GM12878 (cell line): ENCODE data around the gene TRH. TPM values are rescaled to one million over a fixed set of nuclear protein-coding genes. Genes with fewer than 3 reads are reported as not detected.

Source experiments
- ATAC-seq: fragments of 200-7000 bp; cut with Tn5 transposase; 3 replicates; pipeline ENCODE4 v1.9.1; 2020; ENCODE audit warnings: mild to moderate bottlenecking, moderate library complexity
- BruUV-seq: library from RNA; stranded (reverse); fragments of 400-500 nt; replicated peaks from 2 replicates; lab custom pipeline; 2021; lab: Mats Ljungman, UMichigan
- CTCF ChIA-PET: fragments of 300-600 bp; sonication (Branson Sonifier 250); formaldehyde crosslinking; extraction: SDS; loops from one replicate; lab custom pipeline; 2021; ENCODE audit warnings: inconsistent platforms; lab: Yijun Ruan, JAX
- POLR2A ChIA-PET: fragments of 350-600 bp; formaldehyde crosslinking; extraction: SDS; loops from one replicate; lab custom pipeline; 2021; ENCODE audit warnings: inconsistent platforms; lab: Charles Lee
- RAD21 ChIA-PET: fragments of 300-600 bp; sonication (Branson Sonifier 250); formaldehyde crosslinking; loops from one replicate; lab custom pipeline; 2023; ENCODE audit warnings: antibody characterized with exemption; ENCODE audit not compliant: unreplicated experiment; lab: Charles Lee
- SMC1A ChIA-PET: fragments of 300-600 bp; sonication (Branson Sonifier 250); formaldehyde crosslinking; loops from one replicate; lab custom pipeline; 2023; ENCODE audit not compliant: unreplicated experiment, uncharacterized antibody; lab: Charles Lee
- DNase-seq: peaks from one replicate; pipeline ENCODE4 v3.0.0-alpha.2; 2011; ENCODE audit warnings: low read depth, low spot score
- FAIRE-seq: peaks from 3 replicates; lab custom pipeline; 2011; peaks lifted over from hg19 to GRCh38; lab: Jason Lieb, UNC
- H2AFZ ChIP-seq: 2 replicates; pipeline ENCODE4 v1.6.0; 2011; ENCODE audit warnings: low read depth, low read length, control low read depth; ENCODE audit not compliant: control insufficient read depth
- H3K27ac ChIP-seq: 2 replicates; pipeline ENCODE4 v1.5.1; 2011; ENCODE audit warnings: control low read depth; ENCODE audit not compliant: control insufficient read depth, insufficient read depth
- H3K27me3 ChIP-seq, 2 experiments: replicated peaks in 1 of 2; 2 replicates each; pipeline versions ENCODE4 v1.6.0 to v1.6.1; 2011; ENCODE audit warnings: low read length in 1 of 2; ENCODE audit not compliant: control insufficient read depth in 2 of 2, insufficient read depth in 2 of 2
- H3K36me3 ChIP-seq, 2 experiments: 2 replicates each; pipeline ENCODE4 v1.5.1; 2011; ENCODE audit warnings: low read length in 1 of 2; ENCODE audit not compliant: control insufficient read depth in 2 of 2, insufficient read depth in 2 of 2
- H3K4me1 ChIP-seq: 2 replicates; pipeline ENCODE4 v1.6.1; 2011; ENCODE audit warnings: mild to moderate bottlenecking, low read length, moderate library complexity, mixed read lengths; ENCODE audit not compliant: control insufficient read depth, insufficient read depth
- H3K4me2 ChIP-seq: 2 replicates; pipeline ENCODE4 v1.6.0; 2011; ENCODE audit warnings: control low read depth; ENCODE audit not compliant: control insufficient read depth, insufficient read depth
- H3K4me3 ChIP-seq: fragments of 200-600 bp; sonication (generic); 2 replicates; pipeline ENCODE4 v1.5.1; 2016
- H3K79me2 ChIP-seq: 2 replicates; pipeline ENCODE4 v1.6.0; 2011; ENCODE audit warnings: low read length; ENCODE audit not compliant: control insufficient read depth, insufficient read depth
- H3K9ac ChIP-seq: 2 replicates; pipeline ENCODE4 v1.8.0; 2011; ENCODE audit warnings: low read length, control low read depth, mixed read lengths; ENCODE audit not compliant: control insufficient read depth, insufficient read depth
- H3K9me3 ChIP-seq: replicated peaks from 3 replicates; pipeline ENCODE4 v1.5.1; 2011; ENCODE audit warnings: mild to moderate bottlenecking, low read length; ENCODE audit not compliant: control insufficient read depth, insufficient read depth
- H4K20me1 ChIP-seq: 2 replicates; pipeline ENCODE4 v1.6.0; 2011; ENCODE audit not compliant: control insufficient read depth, insufficient read depth
- BHLHE40 ChIP-seq, 2 experiments: fragments of 450-650 bp in 1 of 2; IDR thresholded peaks; 2 replicates each; pipeline ENCODE4 v1.6.1; 2011 to 2017; ENCODE audit warnings: low read depth in 2 of 2, borderline replicate concordance in 1 of 2, improper control_type of control experiment in 1 of 2, low read length in 1 of 2, mild to moderate bottlenecking in 1 of 2
- FOXM1 ChIP-seq: IDR thresholded peaks from 2 replicates; pipeline ENCODE4 v1.6.1; 2012; ENCODE audit warnings: low read depth, mild to moderate bottlenecking, inconsistent platforms, low read length, moderate library complexity
- RAD21 ChIP-seq: IDR thresholded peaks from 2 replicates; pipeline ENCODE4 v1.6.1; 2011; ENCODE audit warnings: mild to moderate bottlenecking, low read depth, low read length, moderate library complexity; ENCODE audit not compliant: insufficient read depth
- WGBS: methylation state at CpG from one replicate; pipeline ENCODE4 v1.1.6; 2016; ENCODE audit warnings: low lambda C conversion rate; ENCODE audit not compliant: insufficient replicate concordance, insufficient coverage; ENCODE audit errors: missing lambda C conversion rate; 5-methylcytosine and 5-hydroxymethylcytosine counted together
- in situ Hi-C: fragments of 300-500 bp; cut with MboI; formaldehyde crosslinking; loops from 9 replicates; pipeline ENCODE4 v1.14.3; 2018; ENCODE audit warnings: mixed read lengths
- intact Hi-C: fragments of 100-400 bp; cut with micrococcal nuclease; formaldehyde crosslinking; loops from one replicate; pipeline ENCODE4 v1.14.2; 2022; ENCODE audit not compliant: unreplicated experiment
- polyA plus RNA-seq, 11 experiments: library from polyadenylated mRNA; depleted of rRNA in 4 of 11; unstranded in 6 of 11; stranded (reverse) in 5 of 11; fragments of >200 nt; fragmentation: Nextera tagmentation in 4 of 11; fragmentation: Illumina TruSeq in 1 of 11; extraction: Ambion mirVana in 4 of 11; extraction: Trizol in 1 of 11; gene quantifications; 1 replicate in 1 of 11; 2 replicates in 10 of 11; pipeline versions ENCODE4 v1.2.1 to v1.2.3, GENCODE V29; 2011 to 2016; ENCODE audit warnings: inconsistent platforms in 2 of 11, missing spikeins in 2 of 11, low read depth in 1 of 11
- total RNA-seq, 4 experiments: library from RNA; depleted of rRNA in 3 of 4; stranded (reverse); fragments of >200 nt in 3 of 4; fragmentation: Illumina TruSeq in 1 of 4; extraction: Trizol in 1 of 4; gene quantifications; 2 replicates each; pipeline versions ENCODE4 v1.2.1 to v1.2.3, GENCODE V29; 2013 to 2021
- TF ChIP-seq, protein P1 (sequence below): IDR thresholded peaks from 2 replicates; pipeline ENCODE4 v1.6.1; 2011; ENCODE audit warnings: low read depth, mild to moderate bottlenecking, low read length, moderate library complexity, borderline replicate concordance; ENCODE audit errors: extremely low read depth
- TF ChIP-seq, protein P2 (sequence below): fragments of 450-650 bp; IDR thresholded peaks from 2 replicates; pipeline ENCODE4 v1.6.1; 2017; ENCODE audit warnings: low read depth, mild to moderate bottlenecking, moderate library complexity
- TF ChIP-seq, protein P3 (sequence below): fragments of 450-650 bp; IDR thresholded peaks from 2 replicates; pipeline ENCODE4 v1.6.1; 2018; ENCODE audit warnings: mild to moderate bottlenecking, low read depth, moderate library complexity; ENCODE audit not compliant: partially characterized antibody

Gene TRH
- total and polyA plus RNA-seq, 10 of the 15 experiments (the other 5 are each of a cell fraction or from before 2014, with no cell fraction given): not detected

DNA sequence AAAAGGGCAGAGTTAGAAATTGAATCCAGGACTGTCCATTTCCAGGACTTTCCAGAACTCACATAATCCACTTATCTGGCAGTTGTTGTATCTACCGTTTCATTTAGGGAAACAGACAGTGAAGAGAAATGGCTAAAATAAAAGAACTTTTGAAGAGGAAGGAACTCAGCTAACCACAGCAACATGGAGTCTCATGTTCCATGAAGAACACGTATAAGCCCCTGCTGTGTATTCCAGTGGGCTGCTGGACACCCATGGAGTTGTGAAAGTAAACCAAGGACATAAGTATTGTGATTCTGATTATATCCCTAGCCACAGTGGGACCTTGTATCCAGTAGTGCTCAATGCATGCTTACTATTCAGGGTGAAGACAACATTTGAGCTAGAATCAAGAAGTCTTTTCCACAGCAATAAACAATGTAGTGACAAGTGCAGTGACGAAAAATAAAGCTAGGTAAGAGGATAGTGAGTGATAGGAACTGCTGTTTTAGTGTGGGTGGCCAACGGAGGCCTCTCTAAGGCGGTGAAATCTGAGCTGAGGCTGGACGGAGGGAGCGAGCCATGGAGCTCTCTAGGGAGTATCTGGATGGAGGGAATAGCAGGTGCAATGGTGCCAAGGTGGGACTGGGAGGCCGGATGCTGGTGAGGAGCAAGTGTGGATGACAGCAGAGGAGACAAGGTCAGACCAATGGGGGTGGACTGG lies 26.8 kb upstream of the TRH start:
- ATAC-seq (no peak), FAIRE-seq (no peak), DNase-seq (no peak)
- Histone ChIP-seq H2AFZ (no peak overlapping the region), H4K20me1 (no peaks in the 10 kb centered on the region), H3K27me3 (peaks cover 0 to 2% of the 10 kb centered on the region in 2 experiments; a peak in 1 of 4 replicates), H3K27ac (no peak overlapping the region), H3K4me1 (no peaks in the 10 kb centered on the region), H3K36me3 (no peaks in the 10 kb centered on the region), H3K9me3 (no peaks in the 10 kb centered on the region), H3K9ac (no peak overlapping the region), H3K4me3 (no peak overlapping the region), H3K4me2 (no peak overlapping the region), H3K79me2 (no peaks in the 10 kb centered on the region)
- CTCF ChIA-PET: interaction anchor here (0.6 to 1.1 kb wide), 2 partner anchors 108 to 674 kb away, joined by 3 read pairs; no protein-coding TSS in a partner anchor
- no TSS peak for BruUV-seq
- POLR2A ChIA-PET: no interaction called here
- TF ChIP-seq, protein P1, sequence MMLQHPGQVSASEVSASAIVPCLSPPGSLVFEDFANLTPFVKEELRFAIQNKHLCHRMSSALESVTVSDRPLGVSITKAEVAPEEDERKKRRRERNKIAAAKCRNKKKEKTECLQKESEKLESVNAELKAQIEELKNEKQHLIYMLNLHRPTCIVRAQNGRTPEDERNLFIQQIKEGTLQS: no peak
- TF ChIP-seq, protein P2, sequence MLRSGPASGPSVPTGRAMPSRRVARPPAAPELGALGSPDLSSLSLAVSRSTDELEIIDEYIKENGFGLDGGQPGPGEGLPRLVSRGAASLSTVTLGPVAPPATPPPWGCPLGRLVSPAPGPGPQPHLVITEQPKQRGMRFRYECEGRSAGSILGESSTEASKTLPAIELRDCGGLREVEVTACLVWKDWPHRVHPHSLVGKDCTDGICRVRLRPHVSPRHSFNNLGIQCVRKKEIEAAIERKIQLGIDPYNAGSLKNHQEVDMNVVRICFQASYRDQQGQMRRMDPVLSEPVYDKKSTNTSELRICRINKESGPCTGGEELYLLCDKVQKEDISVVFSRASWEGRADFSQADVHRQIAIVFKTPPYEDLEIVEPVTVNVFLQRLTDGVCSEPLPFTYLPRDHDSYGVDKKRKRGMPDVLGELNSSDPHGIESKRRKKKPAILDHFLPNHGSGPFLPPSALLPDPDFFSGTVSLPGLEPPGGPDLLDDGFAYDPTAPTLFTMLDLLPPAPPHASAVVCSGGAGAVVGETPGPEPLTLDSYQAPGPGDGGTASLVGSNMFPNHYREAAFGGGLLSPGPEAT: no peak
- TF ChIP-seq RAD21: no peak
- TF ChIP-seq, protein P3, sequence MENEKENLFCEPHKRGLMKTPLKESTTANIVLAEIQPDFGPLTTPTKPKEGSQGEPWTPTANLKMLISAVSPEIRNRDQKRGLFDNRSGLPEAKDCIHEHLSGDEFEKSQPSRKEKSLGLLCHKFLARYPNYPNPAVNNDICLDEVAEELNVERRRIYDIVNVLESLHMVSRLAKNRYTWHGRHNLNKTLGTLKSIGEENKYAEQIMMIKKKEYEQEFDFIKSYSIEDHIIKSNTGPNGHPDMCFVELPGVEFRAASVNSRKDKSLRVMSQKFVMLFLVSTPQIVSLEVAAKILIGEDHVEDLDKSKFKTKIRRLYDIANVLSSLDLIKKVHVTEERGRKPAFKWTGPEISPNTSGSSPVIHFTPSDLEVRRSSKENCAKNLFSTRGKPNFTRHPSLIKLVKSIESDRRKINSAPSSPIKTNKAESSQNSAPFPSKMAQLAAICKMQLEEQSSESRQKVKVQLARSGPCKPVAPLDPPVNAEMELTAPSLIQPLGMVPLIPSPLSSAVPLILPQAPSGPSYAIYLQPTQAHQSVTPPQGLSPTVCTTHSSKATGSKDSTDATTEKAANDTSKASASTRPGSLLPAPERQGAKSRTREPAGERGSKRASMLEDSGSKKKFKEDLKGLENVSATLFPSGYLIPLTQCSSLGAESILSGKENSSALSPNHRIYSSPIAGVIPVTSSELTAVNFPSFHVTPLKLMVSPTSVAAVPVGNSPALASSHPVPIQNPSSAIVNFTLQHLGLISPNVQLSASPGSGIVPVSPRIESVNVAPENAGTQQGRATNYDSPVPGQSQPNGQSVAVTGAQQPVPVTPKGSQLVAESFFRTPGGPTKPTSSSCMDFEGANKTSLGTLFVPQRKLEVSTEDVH: no peak
- no peak for TF ChIP-seq BHLHE40 (IDR thresholded peaks at IDR 0.05; ENCODE audit: borderline replicate concordance in 1 of 2, low read depth in 2 of 2, low read length in 1 of 2)
- no peak for TF ChIP-seq FOXM1
- SMC1A ChIA-PET: no interaction called here
- RAD21 ChIA-PET: interaction anchor here (1.4 kb wide), 1 partner anchor 14 kb away, joined by 3 read pairs; no protein-coding TSS in a partner anchor
- intact Hi-C loops: no loop called here
- in situ Hi-C loops: no loop called here
- WGBS: 39% methylated on average over 8 of the region's 8 CpGs
